PFSK-1 (cell line): Measurements from ENCODE around the gene RBBP9.

Source experiments
- FOXP2 ChIP-seq: optimal IDR thresholded peaks from 2 replicates; pipeline ENCODE3; 2011; ENCODE audit warnings: borderline replicate concordance, control low read depth, inconsistent platforms; ENCODE audit not compliant: insufficient read depth; ENCODE audit errors: extremely low read length, extremely low read depth
- POLR2AphosphoS5 ChIP-seq: IDR thresholded peaks from 2 replicates; pipeline ENCODE4 v1.6.1; 2012; ENCODE audit warnings: low read depth, mild to moderate bottlenecking, control low read depth, low read length, moderate library complexity
- SIN3A ChIP-seq: IDR thresholded peaks from 2 replicates; pipeline ENCODE4 v1.6.1; 2012; ENCODE audit warnings: mild to moderate bottlenecking, low read length, moderate library complexity, borderline replicate concordance; ENCODE audit not compliant: insufficient read depth
- TAF1 ChIP-seq: IDR thresholded peaks from 2 replicates; pipeline ENCODE4 v1.6.1; 2012; ENCODE audit warnings: low read length, control low read depth, borderline replicate concordance; ENCODE audit not compliant: insufficient read depth

- TF ChIP-seq TAF1 (no peak), POLR2AphosphoS5 (no peak), SIN3A (no peak), FOXP2 (no peak)
Measured at GRCh38 chr20:18532626-18533025, 35.6 kb upstream of the RBBP9 start.
